HG02884 (cell line): ENCODE results near the gene LRRC75A.

Experiments used
- ATAC-seq: cut with Tn5 transposase; IDR thresholded peaks from one replicate; pipeline ENCODE4 v1.9.1; 2021; ENCODE audit warnings: mild to moderate bottlenecking, moderate library complexity; ENCODE audit not compliant: unreplicated experiment

Gene LRRC75A

GRCh38 chr17:16435925-16436886 lies 55.8 kb downstream of the LRRC75A start:
- no peak for ATAC-seq

- ATAC-seq = no peak
Measured at GRCh38 chr17:16434662-16435061, 57.3 kb downstream of the LRRC75A start.

- ATAC-seq = no peak
Measured at GRCh38 chr17:16433514-16433913, 58.5 kb downstream of the LRRC75A start.

- ATAC-seq = no peak
Measured at GRCh38 chr17:16432017-16432416, 60.0 kb downstream of the LRRC75A start.

- ATAC-seq = no peak
Measured at GRCh38 chr17:16430650-16431049, 61.3 kb downstream of the LRRC75A start.

GRCh38 chr17:16429083-16429482 lies 62.9 kb downstream of the LRRC75A start:
- no peak for ATAC-seq

GRCh38 chr17:16428098-16428882 lies 63.7 kb downstream of the LRRC75A start:
- ATAC-seq = no peak

- ATAC-seq = no peak
Measured at GRCh38 chr17:16427020-16427419, 65.0 kb downstream of the LRRC75A start.

GRCh38 chr17:16425698-16426659 lies 66.0 kb downstream of the LRRC75A start:
- no peak for ATAC-seq

- ATAC-seq = no peak
Measured at GRCh38 chr17:16425202-16425601, 66.8 kb downstream of the LRRC75A start.

- ATAC-seq = no peak
Measured at GRCh38 chr17:16423226-16423872, 68.6 kb downstream of the LRRC75A start.

- no peak for ATAC-seq
Measured at GRCh38 chr17:16422416-16422815, 69.6 kb downstream of the LRRC75A start.

- no peak for ATAC-seq
Measured at GRCh38 chr17:16419929-16420271, 72.1 kb downstream of the LRRC75A start.

GRCh38 chr17:16419074-16419928 lies 72.7 kb downstream of the LRRC75A start:
- ATAC-seq = no peak

- ATAC-seq = no peak
Measured at GRCh38 chr17:16418685-16419068, 73.3 kb downstream of the LRRC75A start.

- no peak for ATAC-seq
Measured at GRCh38 chr17:16417896-16418684, 73.9 kb downstream of the LRRC75A start.

- ATAC-seq = no peak
Measured at GRCh38 chr17:16417399-16417798, 74.6 kb downstream of the LRRC75A start.

GRCh38 chr17:16415031-16415924 lies 76.7 kb downstream of the LRRC75A start, which contains the start of gene TRPV2:
TSS of gene TRPV2 (plus strand) at chr17:16415571. CDS start at chr17:16417669, 2,098 bp downstream.
- no peak for ATAC-seq
